B cell (primary cell): Measurements from ENCODE around the gene TAF4. TPM values are rescaled to one million over a fixed set of nuclear protein-coding genes. Genes with fewer than 3 reads are reported as not detected.

Experiments used
- ATAC-seq: fragments of 200-7000 bp; cut with Tn5 transposase; one replicate; pipeline ENCODE4 v1.10.0; 2021; ENCODE audit warnings: low read depth, mild to moderate bottlenecking, moderate number of reproducible peaks, moderate library complexity
- CTCF ChIA-PET: fragments of 350-600 bp; sonication (Branson Sonifier 250); formaldehyde crosslinking; loops from one replicate; lab custom pipeline; 2021; ENCODE audit warnings: antibody characterized with exemption, inconsistent platforms; lab: Charles Lee
- POLR2A ChIA-PET: fragments of 350-600 bp; sonication (Branson Sonifier 250); formaldehyde crosslinking; loops from one replicate; lab custom pipeline; 2021; ENCODE audit warnings: antibody characterized with exemption; lab: Charles Lee
- DNase-seq: peaks from one replicate; pipeline ENCODE4 v3.0.0; 2013
- H2AFZ ChIP-seq: 2 replicates; pipeline ENCODE4 v1.6.1; 2012; ENCODE audit warnings: mild to moderate bottlenecking, low read depth, low read length; ENCODE audit not compliant: insufficient read depth, poor library complexity, severe bottlenecking
- H3K27ac ChIP-seq, 2 donors: 1 replicate in 1 of 2; 2 replicates in 1 of 2; pipeline ENCODE4 v1.5.1; 2012 to 2013; ENCODE audit warnings: low read length in 2 of 2, mild to moderate bottlenecking in 2 of 2, moderate library complexity in 1 of 2
- H3K27me3 ChIP-seq, 4 experiments: fragments of 200-600 bp in 1 of 4; sonication (generic) in 1 of 4; replicated peaks in 1 of 4; 1 replicate in 2 of 4; 2 replicates in 2 of 4; pipeline versions ENCODE4 v1.6.1 to v1.7.0; 2013 to 2016; ENCODE audit warnings: low read length in 3 of 4, mild to moderate bottlenecking in 2 of 4, mixed read lengths in 1 of 4, moderate library complexity in 1 of 4; ENCODE audit not compliant: insufficient read depth in 4 of 4, control insufficient read depth in 3 of 4; ENCODE audit errors: control extremely low read depth in 1 of 4
- H3K36me3 ChIP-seq, 2 experiments: replicated peaks in 1 of 2; 1 replicate in 1 of 2; 2 replicates in 1 of 2; pipeline versions ENCODE4 v1.6.1 to v1.7.1; 2013; ENCODE audit warnings: low read length in 1 of 2; ENCODE audit not compliant: insufficient read depth in 2 of 2, control insufficient read depth in 1 of 2; ENCODE audit errors: control extremely low read depth in 1 of 2, extremely low read depth in 1 of 2
- H3K4me1 ChIP-seq, 2 donors: fragments of 200-600 bp in 1 of 2; sonication (generic) in 1 of 2; 1 replicate in 1 of 2; 2 replicates in 1 of 2; pipeline versions ENCODE4 v1.5.1 to v1.6.1; 2013 to 2017; ENCODE audit warnings: low read length in 2 of 2; ENCODE audit not compliant: control insufficient read depth in 2 of 2, insufficient read depth in 2 of 2
- H3K4me2 ChIP-seq: replicated peaks from 2 replicates; pipeline ENCODE3; 2012; ENCODE audit warnings: mild to moderate bottlenecking, low read depth, low read length; ENCODE audit not compliant: poor library complexity, severe bottlenecking
- H3K4me3 ChIP-seq, 5 experiments: fragments of 200-600 bp in 1 of 5; sonication (generic) in 1 of 5; 1 replicate in 3 of 5; 2 replicates in 2 of 5; pipeline versions ENCODE4 v1.5.1 to v1.7.0; 2011 to 2016; ENCODE audit warnings: low read length in 4 of 5, mild to moderate bottlenecking in 4 of 5, low read depth in 2 of 5, control low read depth in 1 of 5, moderate library complexity in 1 of 5; ENCODE audit not compliant: insufficient read depth in 1 of 5; ENCODE audit errors: control extremely low read depth in 1 of 5, extremely low read depth in 1 of 5
- H3K79me2 ChIP-seq: fragments of 200-600 bp; sonication (generic); one replicate; pipeline ENCODE4 v1.6.0; 2016; ENCODE audit warnings: low read length; ENCODE audit not compliant: control insufficient read depth, insufficient read depth
- H3K9ac ChIP-seq: fragments of 200-600 bp; sonication (generic); 2 replicates; pipeline ENCODE4 v1.6.1; 2017; ENCODE audit warnings: mild to moderate bottlenecking, low read length, moderate library complexity
- H3K9me3 ChIP-seq, 3 donors: one replicate each; pipeline versions ENCODE4 v1.6.1 to v1.7.1; 2013; ENCODE audit warnings: low read length in 2 of 3; ENCODE audit not compliant: control insufficient read depth in 2 of 3, insufficient read depth in 1 of 3; ENCODE audit errors: control extremely low read depth in 1 of 3
- H4K20me1 ChIP-seq: 2 replicates; pipeline ENCODE4 v1.6.0; 2012; ENCODE audit warnings: mild to moderate bottlenecking, low read length; ENCODE audit not compliant: insufficient read depth, control insufficient read depth, poor library complexity, severe bottlenecking
- H3K27ac Mint-ChIP-seq: one replicate; pipeline ENCODE4 v1.8.0; 2021; ENCODE audit warnings: mixed read lengths
- H3K27me3 Mint-ChIP-seq: one replicate; pipeline ENCODE4 v1.8.0; 2021; ENCODE audit warnings: mixed read lengths
- H3K4me1 Mint-ChIP-seq: one replicate; pipeline ENCODE4 v1.8.0; 2021; ENCODE audit warnings: mixed read lengths
- H3K4me3 Mint-ChIP-seq: one replicate; pipeline ENCODE4 v1.8.0; 2021; ENCODE audit warnings: mixed read lengths
- H3K9me3 Mint-ChIP-seq: one replicate; pipeline ENCODE4 v1.8.0; 2022; ENCODE audit warnings: mixed read lengths; ENCODE audit not compliant: insufficient read depth
- CTCF ChIP-seq: fragments of 200-600 bp; IDR thresholded peaks from one replicate; pipeline ENCODE4 v1.8.0; 2022; ENCODE audit warnings: antibody characterized with exemption, mild to moderate bottlenecking
- EZH2 ChIP-seq: IDR thresholded peaks from 2 replicates; pipeline ENCODE4 v1.6.1; 2012; ENCODE audit warnings: borderline replicate concordance, low read depth, mild to moderate bottlenecking, moderate library complexity, low read length; ENCODE audit not compliant: insufficient read depth, poor library complexity, severe bottlenecking
- WGBS: methylation state at CpG from one replicate; pipeline ENCODE4 v1.1.5; 2013; ENCODE audit warnings: missing lambda C conversion rate; ENCODE audit not compliant: insufficient coverage; 5-methylcytosine and 5-hydroxymethylcytosine counted together
- intact Hi-C: fragments of 100-400 bp; cut with micrococcal nuclease; formaldehyde crosslinking; loops from one replicate; pipeline ENCODE4 v1.10.0; 2022
- polyA plus RNA-seq: library from polyadenylated mRNA; depleted of rRNA; stranded (reverse); fragments of >200 nt; gene quantifications from 2 replicates; pipeline ENCODE4 v1.2.3, GENCODE V29; 2012
- total RNA-seq, 2 donors: library from RNA; stranded (reverse); fragments of 120-200 nt in 1 of 2; gene quantifications; 1 replicate in 1 of 2; 2 replicates in 1 of 2; pipeline versions ENCODE4 v1.2.3 to v1.2.4, GENCODE V29; 2013 to 2022

TAF4 gene
- total and polyA plus RNA-seq, 2 donors (not counting 1 experiment from before 2014, with no cell fraction given): 13.9 to 39.5 TPM

- POLR2A ChIA-PET: no interaction called here
- CTCF ChIA-PET: no interaction called here
Measured at GRCh38 chr20:62103508-62104233, 38.0 kb upstream of the TAF4 start.

More at GRCh38 chr20:62103508-62104233, 38.0 kb upstream of the TAF4 start:
- Mint-ChIP-seq H3K4me1 (no peaks in the 10 kb centered on the region), H3K27ac (no peak overlapping the region), H3K4me3 (no peak overlapping the region), H3K27me3 (peaks cover 9% of the 10 kb centered on the region), H3K9me3 (peaks cover 14% of the 10 kb centered on the region)
- Histone ChIP-seq H3K27ac (no peak overlapping the region), H3K4me3 (no peak overlapping the region), H3K4me2 (no peak overlapping the region), H2AFZ (no peak overlapping the region), H4K20me1 (no peaks in the 10 kb centered on the region), H3K27me3 (peaks cover 0 to 16% (median 3%) of the 10 kb centered on the region in 4 experiments), H3K36me3 (no peaks in the 10 kb centered on the region), H3K9ac (no peak overlapping the region), H3K4me1 (no peaks in the 10 kb centered on the region), H3K79me2 (no peaks in the 10 kb centered on the region), H3K9me3 (peaks cover 0 to 96% (median 36%) of the 10 kb centered on the region in 3 donors)
- ATAC-seq (no peak), DNase-seq (no peak)
- TF ChIP-seq EZH2: no peak
- no peak for TF ChIP-seq CTCF
- intact Hi-C loops: no loop called here
- 83% methylated on average over 18 of the region's 21 CpGs for WGBS
